ENCODE results near the gene PLA2G3. TPM values are rescaled to one million over a fixed set of nuclear protein-coding genes. Genes with fewer than 3 reads are reported as not detected.

PLA2G3 gene
- total and polyA plus RNA-seq, 2 experiments from 2014 or later: 18.0 to 34.5 TPM

GRCh38 chr22:31093086-31093850 is 47.0 kb downstream of the PLA2G3 start:
- H3K36me3 Mint-ChIP-seq (ENCODE audit: low read depth): no peaks in the 10 kb centered on the region; the same call in 2 of the 3 replicates
- H3K4me1 Mint-ChIP-seq: peaks cover 13% of the 10 kb centered on the region
- Histone ChIP-seq H3F3A (replicated peaks; ENCODE audit: low read depth) (0 out of 2 replicates have a peak, but pooled peaks cover 4% of the 10 kb centered on the region), H2AFZ (no peak overlapping the region), H3K4me2 (no peak overlapping the region), H4K20me1 (replicated peaks; ENCODE audit: insufficient read depth) (no peaks in the 10 kb centered on the region), H3K4me1 (ENCODE audit: insufficient read depth) (peaks cover 5% of the 10 kb centered on the region), H3K9me2 (ENCODE audit: insufficient read depth) (no peaks in the 10 kb centered on the region), H3K27ac (ENCODE audit: low read depth) (no peak overlapping the region), H3K36me3 (ENCODE audit: insufficient read depth) (no peaks in the 10 kb centered on the region), H3K4me3 (no peak overlapping the region), H3K27me3 (ENCODE audit: insufficient read depth) (no peaks in the 10 kb centered on the region), H3K79me2 (replicated peaks; ENCODE audit: insufficient read depth) (no peaks in the 10 kb centered on the region)
- ATAC-seq: no peak
- peaks cover 17% of the 10 kb centered on the region for H3K27me3 Mint-ChIP-seq (ENCODE audit: insufficient read depth, low read depth, poor library complexity)
- H3K4me3 Mint-ChIP-seq: no peak overlapping the region
- H3K27ac Mint-ChIP-seq: no peak overlapping the region
- H3K9me3 Mint-ChIP-seq: no peaks in the 10 kb centered on the region
- no peak for DNase-seq (ENCODE audit: low spot score)
- TF ChIP-seq ZNF331 (CRISPR knock-in tag; IDR thresholded peaks at IDR 0.05; ENCODE audit: low read depth) (no peak), NANOG (IDR thresholded peaks at IDR 0.05; ENCODE audit: borderline replicate concordance) (no peak), CREB1 (CRISPR knock-in tag; IDR thresholded peaks at IDR 0.05; ENCODE audit: low read depth) (no peak), ETS1 (IDR thresholded peaks at IDR 0.05) (no peak)

- Mint-ChIP-seq H3K4me3 (no peak overlapping the region; the same call in 2 of the 3 replicates), H3K36me3 (ENCODE audit: low read depth) (no peaks in the 10 kb centered on the region; the same call in 2 of the 3 replicates), H3K27ac (no peak overlapping the region), H3K9me3 (no peaks in the 10 kb centered on the region), H3K4me1 (peaks cover 6% of the 10 kb centered on the region), H3K27me3 (ENCODE audit: insufficient read depth, low read depth, poor library complexity) (peaks cover 17% of the 10 kb centered on the region)
- Histone ChIP-seq H3K4me3 (no peak overlapping the region), H3K27me3 (ENCODE audit: insufficient read depth) (no peaks in the 10 kb centered on the region), H2AFZ (no peak overlapping the region), H3F3A (replicated peaks; ENCODE audit: low read depth) (no peaks in the 10 kb centered on the region), H4K20me1 (replicated peaks; ENCODE audit: insufficient read depth) (no peaks in the 10 kb centered on the region), H3K9me2 (ENCODE audit: insufficient read depth) (no peaks in the 10 kb centered on the region), H3K36me3 (ENCODE audit: insufficient read depth) (no peaks in the 10 kb centered on the region), H3K79me2 (replicated peaks; ENCODE audit: insufficient read depth) (no peaks in the 10 kb centered on the region), H3K4me2 (no peak overlapping the region), H3K4me1 (ENCODE audit: insufficient read depth) (no peaks in the 10 kb centered on the region; the same call in 1 of the 2 replicates), H3K27ac (ENCODE audit: low read depth) (no peak overlapping the region)
- no peak for ATAC-seq
- DNase-seq (ENCODE audit: low spot score): no peak
- TF ChIP-seq CREB1 (CRISPR knock-in tag; IDR thresholded peaks at IDR 0.05; ENCODE audit: low read depth) (no peak), EZH2 (IDR thresholded peaks at IDR 0.05; ENCODE audit: low read depth, unreplicated experiment) (no peak), REST (IDR thresholded peaks at IDR 0.05; ENCODE audit: unreplicated experiment) (no peak), CTCF (conservative IDR thresholded peaks at IDR 0.05; ENCODE audit: low read depth in 2 of 2) (no peak), ZNF331 (CRISPR knock-in tag; IDR thresholded peaks at IDR 0.05; ENCODE audit: low read depth) (no peak), STAT1 (IDR thresholded peaks at IDR 0.05; ENCODE audit: unreplicated experiment) (no peak), POLR2AphosphoS5 (IDR thresholded peaks at IDR 0.05; ENCODE audit: low read depth) (no peak), JUNB (IDR thresholded peaks at IDR 0.05; ENCODE audit: unreplicated experiment) (no peak), ETS1 (IDR thresholded peaks at IDR 0.05) (no peak), EZH2phosphoT487 (IDR thresholded peaks at IDR 0.05; ENCODE audit: unreplicated experiment) (no peak)
Measured at GRCh38 chr22:31092161-31092560, 48.1 kb downstream of the PLA2G3 start.

Measured in GM23338 (cell line).